Measurements from ENCODE around the gene KRTAP4-4.

GRCh38 chr17:41111151-41111885 is 49.2 kb downstream of the KRTAP4-4 start:
- TF ChIP-seq CTCF (conservative IDR thresholded peaks at IDR 0.05) (no peak), ZFX (IDR thresholded peaks at IDR 0.05) (no peak)

Data from C4-2B (cell line).